Ectodermal cell (in vitro differentiated cells): ENCODE measurements around the gene FJX1.
A peak's percentile ranks its signal among the peaks of the same experiment; 100 is the strongest.
"Not testable (repeated sequence)": the region's sequence is repeated elsewhere in the genome, so short reads cannot be mapped to it uniquely, and the experiment has no call there.

Experiments
- H3K27ac ChIP-seq: 2 replicates; pipeline ENCODE4 v1.7.0; 2013; ENCODE audit warnings: mild to moderate bottlenecking, low read depth, low read length; ENCODE audit not compliant: insufficient read depth, poor library complexity, severe bottlenecking
- H3K27me3 ChIP-seq: 2 replicates; pipeline ENCODE4 v1.7.0; 2013; ENCODE audit warnings: mild to moderate bottlenecking, low read length; ENCODE audit not compliant: insufficient read depth, control insufficient read depth, poor library complexity, severe bottlenecking
- H3K36me3 ChIP-seq: one replicate; pipeline ENCODE4 v1.7.0; 2013; ENCODE audit warnings: low read length; ENCODE audit not compliant: control insufficient read depth, insufficient read depth
- H3K4me1 ChIP-seq: one replicate; pipeline ENCODE4 v1.7.0; 2013; ENCODE audit warnings: low read length; ENCODE audit not compliant: control insufficient read depth, insufficient read depth
- H3K4me3 ChIP-seq: 2 replicates; pipeline ENCODE4 v1.7.0; 2013; ENCODE audit warnings: low read depth, low read length, control low read depth; ENCODE audit not compliant: insufficient read depth
- H3K9me3 ChIP-seq: 2 replicates; pipeline ENCODE4 v1.7.0; 2013; ENCODE audit warnings: mild to moderate bottlenecking, low read length, moderate library complexity; ENCODE audit not compliant: control insufficient read depth
- WGBS, 2 experiments: methylation state at CpG; one replicate each; pipeline ENCODE4 v1.1.7; 2013; ENCODE audit warnings: missing lambda C conversion rate in 2 of 2; 5-methylcytosine and 5-hydroxymethylcytosine counted together

Gene FJX1

GRCh38 chr11:35662649-35663407, 44.6 kb downstream of the FJX1 start, which contains the start of gene TRIM44:
Gene TRIM44 (plus strand): TSS chr11:35662775. CDS start chr11:35663112, 337 bp downstream.
- 4% methylated on average over 82 of the region's 82 CpGs for WGBS, 2 experiments
- peak within 1 kb of the TSS; percentile 38 for H3K27ac ChIP-seq
- peak within 1 kb of the TSS; percentile 57 for H3K4me3 ChIP-seq
- no peaks in the 10 kb centered on the region for H3K4me1 ChIP-seq
- peaks cover 42% of the 10 kb centered on the region for H3K27me3 ChIP-seq
- peaks cover 3% of the 10 kb centered on the region for H3K9me3 ChIP-seq
- H3K36me3 ChIP-seq: peaks cover 18% of the 10 kb centered on the region

GRCh38 chr11:35663408-35663702, 45.1 kb downstream of the FJX1 start:
- peaks cover 3% of the 10 kb centered on the region for H3K9me3 ChIP-seq

GRCh38 chr11:35664977-35665441, 46.7 kb downstream of the FJX1 start:
- no peaks in the 10 kb centered on the region for H3K4me1 ChIP-seq
- H3K27me3 ChIP-seq: peaks cover 31% of the 10 kb centered on the region
- H3K36me3 ChIP-seq: peaks cover 18% of the 10 kb centered on the region
- peaks cover 3% of the 10 kb centered on the region for H3K9me3 ChIP-seq
- H3K4me3 ChIP-seq: no peak overlapping the region
- H3K27ac ChIP-seq: no peak overlapping the region
- WGBS, 2 experiments: 96 to 99% methylated on average over 5 of the region's 5 CpGs

More at GRCh38 chr11:35663408-35663702, 45.1 kb downstream of the FJX1 start:
- WGBS, 2 experiments: 86 to 91% methylated on average over 10 of the region's 10 CpGs
- Histone ChIP-seq H3K4me1 (no peaks in the 10 kb centered on the region), H3K27ac (no peak overlapping the region), H3K27me3 (peaks cover 37% of the 10 kb centered on the region), H3K36me3 (peaks cover 18% of the 10 kb centered on the region), H3K4me3 (peak overlapping the region; percentile 57)

GRCh38 chr11:35667257-35667656, 49.0 kb downstream of the FJX1 start:
- Histone ChIP-seq H3K4me3 (no peak overlapping the region), H3K4me1 (no peaks in the 10 kb centered on the region), H3K36me3 (peaks cover 18% of the 10 kb centered on the region), H3K27me3 (peaks cover 11% of the 10 kb centered on the region), H3K9me3 (peaks cover 3% of the 10 kb centered on the region), H3K27ac (no peak overlapping the region)
- 67 to 95% methylated on average over 1 of the region's 1 CpG for WGBS, 2 experiments

- H3K36me3 ChIP-seq: peaks cover 18% of the 10 kb centered on the region
- H3K27ac ChIP-seq, H3K4me3 ChIP-seq, H3K9me3 ChIP-seq, H3K4me1 ChIP-seq, H3K27me3 ChIP-seq: not testable (repeated sequence)
- 89 to 100% methylated on average over 3 of the region's 3 CpGs for WGBS, 2 experiments
Observed at GRCh38 chr11:35668350-35668749, 50.1 kb downstream of the FJX1 start.
